MM.1S (cell line): ENCODE results near the gene TXNDC17.

ENCODE experiments used
- EZH2 ChIP-seq: fragments of 300-600 bp; sonication (generic); optimal IDR thresholded peaks from 2 replicates; pipeline ENCODE3; 2017; ENCODE audit warnings: low read depth, mild to moderate bottlenecking, antibody characterized with exemption, low read length, mixed read lengths
- EZH2phosphoT487 ChIP-seq: fragments of 300-600 bp; sonication (generic); IDR thresholded peaks from 2 replicates; pipeline ENCODE4 v1.6.1; 2018; ENCODE audit warnings: antibody characterized with exemption, low read length
- TF ChIP-seq, protein P1 (sequence below): fragments of 300-600 bp; sonication (generic); IDR thresholded peaks from 2 replicates; pipeline ENCODE4 v1.5.1; 2016; ENCODE audit warnings: antibody characterized with exemption, low read length, mixed read lengths

DNA sequence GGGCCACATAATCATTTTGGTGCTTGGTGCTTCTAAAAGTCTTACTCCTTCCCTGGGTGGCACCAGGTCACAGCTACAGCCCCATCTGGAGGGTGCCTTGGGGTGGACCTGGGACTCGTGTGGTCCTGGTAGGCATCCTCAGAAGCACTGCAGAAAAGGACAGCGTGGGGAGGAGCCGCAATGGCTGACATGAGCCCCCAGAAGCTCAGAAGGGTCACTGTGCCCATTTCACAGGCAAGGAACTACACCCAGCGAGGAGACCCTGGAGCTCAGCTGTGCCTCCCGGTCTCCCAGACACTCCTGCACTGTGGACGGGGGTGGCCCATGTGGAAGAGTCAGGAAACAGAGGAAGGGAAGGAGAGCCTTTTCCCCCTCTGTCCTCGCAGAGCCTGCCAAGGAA is 37.1 kb downstream of the TXNDC17 start:
- TF ChIP-seq, protein P1, sequence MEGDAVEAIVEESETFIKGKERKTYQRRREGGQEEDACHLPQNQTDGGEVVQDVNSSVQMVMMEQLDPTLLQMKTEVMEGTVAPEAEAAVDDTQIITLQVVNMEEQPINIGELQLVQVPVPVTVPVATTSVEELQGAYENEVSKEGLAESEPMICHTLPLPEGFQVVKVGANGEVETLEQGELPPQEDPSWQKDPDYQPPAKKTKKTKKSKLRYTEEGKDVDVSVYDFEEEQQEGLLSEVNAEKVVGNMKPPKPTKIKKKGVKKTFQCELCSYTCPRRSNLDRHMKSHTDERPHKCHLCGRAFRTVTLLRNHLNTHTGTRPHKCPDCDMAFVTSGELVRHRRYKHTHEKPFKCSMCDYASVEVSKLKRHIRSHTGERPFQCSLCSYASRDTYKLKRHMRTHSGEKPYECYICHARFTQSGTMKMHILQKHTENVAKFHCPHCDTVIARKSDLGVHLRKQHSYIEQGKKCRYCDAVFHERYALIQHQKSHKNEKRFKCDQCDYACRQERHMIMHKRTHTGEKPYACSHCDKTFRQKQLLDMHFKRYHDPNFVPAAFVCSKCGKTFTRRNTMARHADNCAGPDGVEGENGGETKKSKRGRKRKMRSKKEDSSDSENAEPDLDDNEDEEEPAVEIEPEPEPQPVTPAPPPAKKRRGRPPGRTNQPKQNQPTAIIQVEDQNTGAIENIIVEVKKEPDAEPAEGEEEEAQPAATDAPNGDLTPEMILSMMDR, result no peak
- no peak for TF ChIP-seq EZH2
- TF ChIP-seq EZH2phosphoT487, result no peak
